ENCODE results near the gene GIMAP1.

GIMAP1 gene

GRCh38 chr7:150738591-150739001 is 22.2 kb downstream of the GIMAP1 start:
- no peak for TF ChIP-seq CTCF (IDR thresholded peaks at IDR 0.05; ENCODE audit: low read length, missing control alignments)
- no peak for DNase-seq (ENCODE audit: low read depth)
- H3K4me3 ChIP-seq (replicated peaks; ENCODE audit: low read depth, low read length) = no peak overlapping the region

DNA sequence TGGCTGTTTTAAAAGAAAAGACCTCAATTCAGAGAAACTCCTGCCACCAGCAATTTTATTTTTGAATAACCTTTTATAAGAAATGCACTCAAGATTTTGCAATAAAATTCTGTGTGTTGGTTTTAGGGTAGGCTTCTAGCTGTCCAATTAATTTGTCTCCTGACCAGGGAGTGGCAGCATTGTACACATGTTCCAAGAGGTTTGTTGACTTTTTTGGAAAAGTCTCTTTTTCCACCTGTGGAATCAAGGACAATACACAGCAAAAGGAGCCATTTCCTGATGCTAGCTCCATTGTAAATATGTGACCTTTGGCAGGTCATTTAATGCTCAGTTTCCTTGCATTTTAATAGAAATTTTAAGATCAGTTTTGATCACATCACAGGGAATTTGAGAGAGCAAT is 22.6 kb downstream of the GIMAP1 start:
- no peak for TF ChIP-seq CTCF (IDR thresholded peaks at IDR 0.05; ENCODE audit: low read length, missing control alignments)
- H3K4me3 ChIP-seq (replicated peaks; ENCODE audit: low read depth, low read length) = no peak overlapping the region
- no peak for DNase-seq (ENCODE audit: low read depth)

DNA sequence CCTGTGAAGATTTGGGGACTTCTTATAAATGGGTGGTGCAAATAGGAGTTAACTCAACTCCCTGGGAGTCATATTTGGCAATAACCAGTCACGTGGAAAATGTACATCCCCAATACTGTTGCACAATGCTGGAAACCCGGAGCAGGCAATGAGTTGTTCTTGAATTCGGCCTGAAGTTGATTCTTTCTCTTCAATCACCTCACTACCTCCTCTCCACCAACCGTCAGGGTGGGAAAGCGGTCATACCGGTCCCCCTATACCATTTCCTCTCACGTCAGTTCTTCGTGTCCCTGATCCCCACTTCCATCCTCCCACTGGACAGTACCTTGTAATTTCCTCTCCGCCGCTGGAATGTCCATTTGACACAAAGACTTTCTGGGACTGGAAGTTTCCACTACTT is 23.6 kb downstream of the GIMAP1 start:
- TF ChIP-seq CTCF (IDR thresholded peaks at IDR 0.05; ENCODE audit: low read length, missing control alignments) = no peak
- H3K4me3 ChIP-seq (replicated peaks; ENCODE audit: low read depth, low read length) = no peak overlapping the region
- DNase-seq (ENCODE audit: low read depth) = no peak

GRCh38 chr7:150742286-150742968 is 26.0 kb downstream of the GIMAP1 start:
- H3K4me3 ChIP-seq (replicated peaks; ENCODE audit: low read depth, low read length) = no peak overlapping the region
- TF ChIP-seq CTCF (IDR thresholded peaks at IDR 0.05; ENCODE audit: low read length, missing control alignments) = no peak
- no peak for DNase-seq (ENCODE audit: low read depth)

DNA sequence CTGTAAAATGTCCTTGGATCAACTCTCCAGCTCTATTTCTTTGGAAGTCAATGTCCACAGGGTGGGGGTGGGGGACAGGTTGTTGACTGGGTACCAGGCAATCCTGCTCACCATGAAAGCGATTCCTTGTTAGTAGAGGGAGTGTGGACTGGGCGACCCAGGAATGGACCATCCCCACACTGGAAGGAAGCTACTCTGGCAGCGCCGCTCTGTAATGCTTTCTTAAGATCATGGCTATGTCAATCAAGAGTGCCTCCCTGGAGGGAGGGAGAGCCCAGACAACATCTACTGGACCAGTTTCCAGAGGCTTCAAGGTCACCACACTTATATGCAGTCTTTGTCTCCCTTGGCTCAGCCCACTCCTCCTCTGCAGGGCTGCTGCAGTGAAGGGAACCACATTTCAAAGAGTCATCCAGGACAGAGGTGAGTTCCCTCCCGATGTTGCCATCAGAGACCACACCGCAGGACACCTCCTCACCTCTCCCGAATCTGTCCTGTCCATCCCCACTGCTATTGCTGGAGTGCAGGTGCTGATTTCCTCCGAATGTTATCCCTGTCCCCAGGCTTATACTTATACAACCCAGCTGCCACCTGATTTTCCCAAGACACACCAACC is 27.7 kb downstream of the GIMAP1 start:
- DNase-seq (ENCODE audit: low read depth) = no peak
- no peak overlapping the region for H3K4me3 ChIP-seq (replicated peaks; ENCODE audit: low read depth, low read length)
- no peak for TF ChIP-seq CTCF (IDR thresholded peaks at IDR 0.05; ENCODE audit: low read length, missing control alignments)

GRCh38 chr7:150745086-150745485 is 28.7 kb downstream of the GIMAP1 start:
- TF ChIP-seq CTCF (IDR thresholded peaks at IDR 0.05; ENCODE audit: low read length, missing control alignments) = no peak
- H3K4me3 ChIP-seq (replicated peaks; ENCODE audit: low read depth, low read length) = no peak overlapping the region
- DNase-seq (ENCODE audit: low read depth) = no peak

- no peak for DNase-seq (ENCODE audit: low read depth)
- no peak for TF ChIP-seq CTCF (IDR thresholded peaks at IDR 0.05; ENCODE audit: low read length, missing control alignments)
- H3K4me3 ChIP-seq (replicated peaks; ENCODE audit: low read depth, low read length) = no peak overlapping the region
Measured at GRCh38 chr7:150745876-150746275, 29.5 kb downstream of the GIMAP1 start.
